ENCODE results near the gene KTI12.
"Not testable (repeated sequence)": the region's sequence is repeated elsewhere in the genome, so short reads cannot be mapped to it uniquely, and the experiment has no call there.

Gene KTI12

GRCh38 chr1:52033190-52034049 is at the start of gene KTI12:
Gene KTI12 (minus strand): TSS chr1:52033810. CDS start chr1:52033761, 49 bp downstream.
- no peak for DNase-seq (ENCODE audit: low read depth, low spot score)
- H3K27ac ChIP-seq = peak within 1 kb of the TSS; percentile 71

GRCh38 chr1:52080014-52080415 is 46.4 kb upstream of the KTI12 start:
- no peak overlapping the region for H3K27ac ChIP-seq
- no peak for DNase-seq (ENCODE audit: low read depth, low spot score)

GRCh38 chr1:52077277-52077676 is 43.7 kb upstream of the KTI12 start:
- H3K27ac ChIP-seq; DNase-seq (ENCODE audit: low read depth, low spot score): not testable (repeated sequence)

- DNase-seq (ENCODE audit: low read depth, low spot score) = no peak
Measured at GRCh38 chr1:52072291-52072690, 38.7 kb upstream of the KTI12 start.

GRCh38 chr1:52070704-52071103 is 37.1 kb upstream of the KTI12 start:
- no peak for DNase-seq (ENCODE audit: low read depth, low spot score)

More at GRCh38 chr1:52072291-52072690, 38.7 kb upstream of the KTI12 start:
- H3K27ac ChIP-seq = no peak overlapping the region

GRCh38 chr1:52063192-52063591 is 29.6 kb upstream of the KTI12 start:
- H3K27ac ChIP-seq = no peak overlapping the region
- no peak for DNase-seq (ENCODE audit: low read depth, low spot score)

More at GRCh38 chr1:52070704-52071103, 37.1 kb upstream of the KTI12 start:
- H3K27ac ChIP-seq = no peak overlapping the region

GRCh38 chr1:52060822-52061221 is 27.2 kb upstream of the KTI12 start:
- no peak overlapping the region for H3K27ac ChIP-seq

GRCh38 chr1:52059888-52060287 is 26.3 kb upstream of the KTI12 start:
- H3K27ac ChIP-seq = no peak overlapping the region
- DNase-seq (ENCODE audit: low read depth, low spot score) = no peak

More at GRCh38 chr1:52060822-52061221, 27.2 kb upstream of the KTI12 start:
- no peak for DNase-seq (ENCODE audit: low read depth, low spot score)

GRCh38 chr1:52059321-52059720 is 25.7 kb upstream of the KTI12 start:
- DNase-seq (ENCODE audit: low read depth, low spot score) = no peak
- peak overlapping the region; percentile 98 for H3K27ac ChIP-seq

- DNase-seq (ENCODE audit: low read depth, low spot score) = no peak
- H3K27ac ChIP-seq = peak overlapping the region; percentile 98
Measured at GRCh38 chr1:52057876-52058415, 24.3 kb upstream of the KTI12 start.

GRCh38 chr1:52057255-52057654 is 23.6 kb upstream of the KTI12 start:
- no peak for DNase-seq (ENCODE audit: low read depth, low spot score)
- peak overlapping the region; percentile 98 for H3K27ac ChIP-seq

GRCh38 chr1:52056937-52057231 is 23.3 kb upstream of the KTI12 start:
- H3K27ac ChIP-seq = peak overlapping the region; percentile 98
- no peak for DNase-seq (ENCODE audit: low read depth, low spot score)

GRCh38 chr1:52056163-52056936 is 22.7 kb upstream of the KTI12 start, which contains the start of gene BTF3L4:
Gene BTF3L4 (plus strand): TSS chr1:52056295. CDS start chr1:52059848, 3,553 bp downstream.
- peak; percentile 70 for DNase-seq (ENCODE audit: low read depth, low spot score)

GRCh38 chr1:52055866-52056162 is 22.2 kb upstream of the KTI12 start:
- H3K27ac ChIP-seq = peak overlapping the region; percentile 98

More at GRCh38 chr1:52056163-52056936, 22.7 kb upstream of the KTI12 start, which contains the start of gene BTF3L4:
- peak within 1 kb of the TSS; percentile 98 for H3K27ac ChIP-seq

GRCh38 chr1:52055066-52055865 is 21.7 kb upstream of the KTI12 start, which contains the start of gene TXNDC12:
Gene TXNDC12 (minus strand): TSS chr1:52055191. CDS start chr1:52055096, 95 bp downstream.
- peak; percentile 64 for DNase-seq (ENCODE audit: low read depth, low spot score)
- H3K27ac ChIP-seq = peak within 1 kb of the TSS; percentile 98

More at GRCh38 chr1:52055866-52056162, 22.2 kb upstream of the KTI12 start:
- no peak for DNase-seq (ENCODE audit: low read depth, low spot score)

GRCh38 chr1:52054496-52055065 is 21.0 kb upstream of the KTI12 start:
- DNase-seq (ENCODE audit: low read depth, low spot score) = no peak
- H3K27ac ChIP-seq = peak overlapping the region; percentile 98

GRCh38 chr1:52053862-52054261 is 20.3 kb upstream of the KTI12 start:
- H3K27ac ChIP-seq = peak overlapping the region; percentile 98
- DNase-seq (ENCODE audit: low read depth, low spot score) = no peak

GRCh38 chr1:52049337-52049736 is 15.7 kb upstream of the KTI12 start:
- not testable (repeated sequence) for DNase-seq (ENCODE audit: low read depth, low spot score); H3K27ac ChIP-seq

- not testable (repeated sequence) for DNase-seq (ENCODE audit: low read depth, low spot score); H3K27ac ChIP-seq
Measured at GRCh38 chr1:52045666-52046195, 12.1 kb upstream of the KTI12 start.

Data from epithelial cell of prostate (primary cell).